Suprapubic skin (tissue), 4 donors: Measurements from ENCODE around the gene RSF1. TPM values are rescaled to one million over a fixed set of nuclear protein-coding genes. Genes with fewer than 3 reads are reported as not detected.
"Not testable (repeated sequence)": the region's sequence is repeated elsewhere in the genome, so short reads cannot be mapped to it uniquely, and the experiment has no call there.

Experiments
- DNase-seq, 2 donors: peaks; one replicate each; pipeline ENCODE4 v3.0.0-alpha.2; 2019; ENCODE audit warnings: low spot score in 2 of 2
- H3K27ac ChIP-seq: fragments of 200-600 bp; sonication (generic); one replicate; pipeline ENCODE4 v1.5.1; 2019
- H3K27me3 ChIP-seq: fragments of 200-600 bp; sonication (generic); one replicate; pipeline ENCODE4 v1.5.1; 2019
- H3K36me3 ChIP-seq: fragments of 200-600 bp; sonication (generic); one replicate; pipeline ENCODE4 v1.5.1; 2019
- H3K4me1 ChIP-seq: fragments of 200-600 bp; sonication (generic); one replicate; pipeline ENCODE4 v1.5.1; 2019
- H3K4me3 ChIP-seq: fragments of 200-600 bp; sonication (generic); one replicate; pipeline ENCODE4 v1.5.1; 2019; ENCODE audit warnings: mild to moderate bottlenecking
- H3K9me3 ChIP-seq: fragments of 200-600 bp; sonication (generic); one replicate; pipeline ENCODE4 v1.5.1; 2019
- EP300 ChIP-seq: sonication (generic); formaldehyde crosslinking; IDR thresholded peaks from one replicate; pipeline ENCODE4 v1.6.1; 2017; ENCODE audit warnings: antibody characterized with exemption
- POLR2A ChIP-seq, 2 donors: fragments of 450-650 bp; IDR thresholded peaks; one replicate each; pipeline ENCODE4 v1.6.1; 2017; ENCODE audit warnings: antibody characterized with exemption in 2 of 2, mild to moderate bottlenecking in 2 of 2, moderate library complexity in 2 of 2
- POLR2AphosphoS5 ChIP-seq, 3 donors: sonication (generic); formaldehyde crosslinking; IDR thresholded peaks; one replicate each; pipeline ENCODE4 v1.6.1; 2017; ENCODE audit warnings: antibody characterized with exemption in 3 of 3
- WGBS: methylation state at CpG from one replicate; pipeline ENCODE4 v1.1.5; 2018; 5-methylcytosine and 5-hydroxymethylcytosine counted together
- total RNA-seq, 4 donors: library from RNA; depleted of rRNA; stranded (reverse); fragments of >200 nt; gene quantifications; one replicate each; pipeline ENCODE4 v1.1.0, GENCODE V29; 2016
- TF ChIP-seq, protein P1 (sequence below), 2 donors: fragments of 200-600 bp in 1 of 2; fragments of 450-650 bp in 1 of 2; sonication (generic) in 1 of 2; IDR thresholded peaks; one replicate each; pipeline ENCODE4 v1.5.1; 2016 to 2019; ENCODE audit warnings: antibody characterized with exemption in 2 of 2, mild to moderate bottlenecking in 1 of 2, moderate library complexity in 1 of 2

RSF1 gene
- total RNA-seq, 4 donors from 2014 or later: 27.5 to 121 (median 45.5) TPM

DNA sequence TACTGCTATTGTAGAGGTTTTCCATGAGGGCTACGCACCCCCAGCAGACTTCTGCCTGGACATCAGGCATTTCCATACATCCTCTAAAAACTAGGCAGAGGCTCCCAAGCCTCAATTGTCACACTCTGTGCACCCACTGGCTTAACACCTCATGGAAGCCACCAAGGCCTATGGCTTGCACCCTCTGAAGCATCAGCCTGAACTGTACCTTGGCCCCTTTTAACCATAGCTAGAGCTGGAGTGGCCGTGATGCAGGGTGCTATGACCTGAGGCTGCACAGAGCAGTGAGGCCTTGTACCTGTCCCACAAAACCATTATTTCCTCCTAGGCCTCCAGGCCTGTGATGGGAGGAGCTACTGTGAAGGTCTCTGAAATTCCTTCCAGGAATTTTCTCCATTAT, 34.3 kb upstream of the RSF1 start:
- TF ChIP-seq POLR2AphosphoS5 (IDR thresholded peaks at IDR 0.05) (no peak), EP300 (no peak), POLR2A (IDR thresholded peaks at IDR 0.05) (no peak)
- TF ChIP-seq, protein P1, sequence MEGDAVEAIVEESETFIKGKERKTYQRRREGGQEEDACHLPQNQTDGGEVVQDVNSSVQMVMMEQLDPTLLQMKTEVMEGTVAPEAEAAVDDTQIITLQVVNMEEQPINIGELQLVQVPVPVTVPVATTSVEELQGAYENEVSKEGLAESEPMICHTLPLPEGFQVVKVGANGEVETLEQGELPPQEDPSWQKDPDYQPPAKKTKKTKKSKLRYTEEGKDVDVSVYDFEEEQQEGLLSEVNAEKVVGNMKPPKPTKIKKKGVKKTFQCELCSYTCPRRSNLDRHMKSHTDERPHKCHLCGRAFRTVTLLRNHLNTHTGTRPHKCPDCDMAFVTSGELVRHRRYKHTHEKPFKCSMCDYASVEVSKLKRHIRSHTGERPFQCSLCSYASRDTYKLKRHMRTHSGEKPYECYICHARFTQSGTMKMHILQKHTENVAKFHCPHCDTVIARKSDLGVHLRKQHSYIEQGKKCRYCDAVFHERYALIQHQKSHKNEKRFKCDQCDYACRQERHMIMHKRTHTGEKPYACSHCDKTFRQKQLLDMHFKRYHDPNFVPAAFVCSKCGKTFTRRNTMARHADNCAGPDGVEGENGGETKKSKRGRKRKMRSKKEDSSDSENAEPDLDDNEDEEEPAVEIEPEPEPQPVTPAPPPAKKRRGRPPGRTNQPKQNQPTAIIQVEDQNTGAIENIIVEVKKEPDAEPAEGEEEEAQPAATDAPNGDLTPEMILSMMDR (IDR thresholded peaks at IDR 0.05): no peak
- DNase-seq: no peak
- Histone ChIP-seq H3K4me3 (no peak overlapping the region), H3K27ac (no peak overlapping the region), H3K4me1 (no peaks in the 10 kb centered on the region), H3K9me3 (peaks cover 10% of the 10 kb centered on the region), H3K27me3 (no peaks in the 10 kb centered on the region), H3K36me3 (peaks cover 56% of the 10 kb centered on the region)
- 82% methylated on average over 2 of the region's 2 CpGs for WGBS

DNA sequence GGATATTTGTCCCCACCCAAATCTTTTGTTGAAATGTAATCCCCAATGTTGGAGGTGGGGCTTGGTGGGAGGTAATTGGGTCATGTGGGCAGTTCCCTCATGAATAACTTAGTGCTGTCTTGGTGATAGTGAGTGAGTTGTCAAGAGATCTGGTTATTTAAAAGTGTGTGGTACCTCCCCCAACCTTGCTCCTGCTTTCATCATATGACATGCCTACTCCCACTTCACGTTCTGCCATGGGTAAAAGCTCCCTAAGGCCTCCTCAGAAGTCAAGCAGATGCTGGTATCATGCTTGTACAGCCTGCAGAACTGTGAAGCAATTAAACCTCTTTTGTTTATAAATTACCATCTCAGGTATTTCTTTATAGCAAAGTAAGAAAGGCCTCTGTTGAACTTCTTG, 31.0 kb upstream of the RSF1 start:
- H3K27me3 ChIP-seq: no peaks in the 10 kb centered on the region
- peaks cover 10% of the 10 kb centered on the region for H3K9me3 ChIP-seq
- no peaks in the 10 kb centered on the region for H3K4me1 ChIP-seq
- TF ChIP-seq EP300 (no peak), POLR2A (IDR thresholded peaks at IDR 0.05) (no peak), POLR2AphosphoS5 (IDR thresholded peaks at IDR 0.05) (no peak)
- TF ChIP-seq, protein P1 (IDR thresholded peaks at IDR 0.05): no peak
- no peak overlapping the region for H3K27ac ChIP-seq
- peaks cover 72% of the 10 kb centered on the region for H3K36me3 ChIP-seq
- no peak overlapping the region for H3K4me3 ChIP-seq
- no peak for DNase-seq
- WGBS: 70% methylated on average over 1 of the region's 1 CpG

DNA sequence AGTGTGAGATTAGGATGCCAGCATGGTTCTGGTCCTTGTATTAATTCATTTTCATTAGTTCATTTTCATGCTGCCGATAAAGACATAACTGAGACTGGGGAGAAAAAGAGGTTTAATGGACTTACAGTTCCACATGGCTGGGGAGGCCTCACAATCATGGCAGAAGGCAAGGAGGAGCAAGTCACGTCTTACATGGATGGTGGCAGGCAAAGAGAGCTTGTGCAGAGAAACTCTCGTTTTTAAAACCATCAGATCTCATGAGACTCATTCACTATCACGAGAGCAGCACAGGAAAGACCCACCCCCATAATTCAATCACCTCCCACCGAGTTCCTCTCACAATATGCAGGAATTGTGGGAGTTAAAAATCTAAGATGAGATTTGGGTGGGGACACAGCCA, 23.2 kb upstream of the RSF1 start:
- not testable (repeated sequence) for DNase-seq, H3K27ac ChIP-seq, H3K4me1 ChIP-seq, H3K4me3 ChIP-seq, H3K27me3 ChIP-seq, H3K9me3 ChIP-seq
- WGBS: 97% methylated on average over 5 of the region's 5 CpGs
- H3K36me3 ChIP-seq: peaks cover 72% of the 10 kb centered on the region

DNA sequence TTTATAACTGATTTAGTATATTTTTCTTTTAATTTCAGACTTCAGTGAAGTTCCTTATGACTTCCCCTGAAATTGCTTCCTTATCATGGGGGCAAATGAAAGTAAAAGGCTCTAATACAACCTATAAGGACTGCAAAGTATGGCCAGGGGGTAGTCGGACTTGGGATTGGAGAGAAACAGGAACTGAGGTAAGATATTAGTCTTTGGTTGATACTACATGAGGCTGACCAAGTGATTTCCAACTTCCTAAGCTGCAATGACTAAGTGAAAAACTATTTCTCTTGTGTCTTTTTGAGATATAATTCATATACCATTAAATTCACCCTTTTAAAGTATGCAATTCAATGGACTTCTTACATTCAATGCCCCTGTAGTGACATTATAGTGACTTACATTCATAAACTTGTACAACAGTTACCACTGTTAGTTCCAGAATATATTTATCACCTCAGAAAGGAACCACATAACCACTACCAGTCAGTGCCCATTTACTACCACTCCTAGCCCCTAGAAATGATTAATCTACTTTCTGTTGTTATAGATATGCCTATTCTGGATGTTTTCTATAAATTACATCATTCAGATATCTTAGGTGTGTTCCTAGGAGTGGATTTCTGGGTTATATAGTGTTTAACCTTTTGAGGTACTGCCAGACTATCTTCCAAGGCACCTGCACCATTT, 22.1 kb upstream of the RSF1 start:
- 83% methylated on average over 1 of the region's 1 CpG for WGBS
- TF ChIP-seq EP300 (no peak), POLR2A (IDR thresholded peaks at IDR 0.05) (no peak), POLR2AphosphoS5 (IDR thresholded peaks at IDR 0.05) (no peak)
- TF ChIP-seq, protein P1 (IDR thresholded peaks at IDR 0.05): no peak
- Histone ChIP-seq H3K4me3 (no peak overlapping the region), H3K27me3 (no peaks in the 10 kb centered on the region), H3K4me1 (no peaks in the 10 kb centered on the region), H3K36me3 (peaks cover 60% of the 10 kb centered on the region), H3K9me3 (no peaks in the 10 kb centered on the region), H3K27ac (no peak overlapping the region)
- no peak for DNase-seq

DNA sequence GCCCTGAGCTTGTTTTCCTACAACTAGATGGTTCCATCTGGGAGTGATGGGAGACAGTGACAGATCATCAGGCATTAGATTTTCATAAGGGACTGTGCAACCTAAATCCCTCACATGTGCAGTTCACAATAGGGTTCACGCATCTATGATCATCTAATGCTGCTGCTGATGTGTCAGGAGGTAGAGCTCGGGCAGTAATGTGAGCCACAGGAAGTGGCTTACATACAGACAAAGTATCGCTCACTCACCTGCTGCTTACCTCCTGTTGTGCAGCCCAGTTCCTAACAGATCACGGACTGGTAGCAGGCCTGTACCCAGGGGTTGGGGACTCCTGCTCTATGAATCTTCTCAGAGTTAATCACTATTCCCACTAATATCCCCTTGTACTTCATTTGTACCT, 12.8 kb upstream of the RSF1 start:
- WGBS: 96% methylated on average over 4 of the region's 4 CpGs
- no peaks in the 10 kb centered on the region for H3K9me3 ChIP-seq
- H3K27me3 ChIP-seq: no peaks in the 10 kb centered on the region
- no peak for DNase-seq
- no peak overlapping the region for H3K27ac ChIP-seq
- H3K4me1 ChIP-seq: no peaks in the 10 kb centered on the region
- no peak overlapping the region for H3K4me3 ChIP-seq
- H3K36me3 ChIP-seq: no peaks in the 10 kb centered on the region
- no peak for TF ChIP-seq EP300
- TF ChIP-seq, protein P1 (IDR thresholded peaks at IDR 0.05): no peak
- TF ChIP-seq POLR2A (IDR thresholded peaks at IDR 0.05): no peak
- no peak for TF ChIP-seq POLR2AphosphoS5 (IDR thresholded peaks at IDR 0.05)

DNA sequence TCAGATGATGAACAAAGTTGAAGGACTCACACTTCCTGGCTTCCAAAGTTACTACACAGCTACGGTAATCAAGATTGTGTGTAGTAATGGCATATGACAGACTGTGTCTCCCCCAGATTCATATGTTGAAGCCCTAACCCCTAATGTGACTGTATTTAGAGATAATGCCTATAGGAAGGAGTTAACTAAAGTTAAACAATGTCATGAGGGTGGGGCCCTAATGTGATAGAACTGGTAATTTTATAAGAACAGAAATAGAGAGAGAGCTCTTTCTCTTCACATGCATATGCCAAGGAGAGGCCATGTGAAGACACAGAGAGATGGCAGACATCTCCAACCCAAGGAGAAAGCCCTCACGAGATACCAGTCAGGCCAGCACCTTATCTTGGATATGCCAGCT, 8.4 kb upstream of the RSF1 start:
- DNase-seq: no peak
- WGBS: 93% methylated on average over 2 of the region's 2 CpGs
- no peak overlapping the region for H3K4me3 ChIP-seq
- no peak overlapping the region for H3K27ac ChIP-seq
- H3K36me3 ChIP-seq: no peaks in the 10 kb centered on the region
- H3K27me3 ChIP-seq: no peaks in the 10 kb centered on the region
- TF ChIP-seq POLR2A (IDR thresholded peaks at IDR 0.05): no peak
- TF ChIP-seq POLR2AphosphoS5 (IDR thresholded peaks at IDR 0.05): no peak
- TF ChIP-seq EP300: no peak
- TF ChIP-seq, protein P1 (IDR thresholded peaks at IDR 0.05): no peak
- peaks cover 3% of the 10 kb centered on the region for H3K4me1 ChIP-seq
- H3K9me3 ChIP-seq: no peaks in the 10 kb centered on the region
